Skin epidermis (tissue), 12 donors: ENCODE results near the gene CADPS2.
"Not testable (repeated sequence)": the region's sequence is repeated elsewhere in the genome, so short reads cannot be mapped to it uniquely, and the experiment has no call there.

Experiments
- H3K27ac ChIP-seq, 21 experiments: fragments of 200-600 bp; sonication (generic) in 11 of 21; one replicate each; pipeline ENCODE4 v1.5.0; 2020; ENCODE audit warnings: mild to moderate bottlenecking in 3 of 21, inconsistent platforms in 2 of 21, moderate library complexity in 2 of 21
- H3K4me3 ChIP-seq, 7 experiments: fragments of 200-600 bp; sonication (generic) in 2 of 7; one replicate each; pipeline ENCODE4 v1.5.0; 2020; ENCODE audit warnings: inconsistent platforms in 2 of 7, mild to moderate bottlenecking in 2 of 7, moderate library complexity in 1 of 7

The CADPS2 gene

DNA sequence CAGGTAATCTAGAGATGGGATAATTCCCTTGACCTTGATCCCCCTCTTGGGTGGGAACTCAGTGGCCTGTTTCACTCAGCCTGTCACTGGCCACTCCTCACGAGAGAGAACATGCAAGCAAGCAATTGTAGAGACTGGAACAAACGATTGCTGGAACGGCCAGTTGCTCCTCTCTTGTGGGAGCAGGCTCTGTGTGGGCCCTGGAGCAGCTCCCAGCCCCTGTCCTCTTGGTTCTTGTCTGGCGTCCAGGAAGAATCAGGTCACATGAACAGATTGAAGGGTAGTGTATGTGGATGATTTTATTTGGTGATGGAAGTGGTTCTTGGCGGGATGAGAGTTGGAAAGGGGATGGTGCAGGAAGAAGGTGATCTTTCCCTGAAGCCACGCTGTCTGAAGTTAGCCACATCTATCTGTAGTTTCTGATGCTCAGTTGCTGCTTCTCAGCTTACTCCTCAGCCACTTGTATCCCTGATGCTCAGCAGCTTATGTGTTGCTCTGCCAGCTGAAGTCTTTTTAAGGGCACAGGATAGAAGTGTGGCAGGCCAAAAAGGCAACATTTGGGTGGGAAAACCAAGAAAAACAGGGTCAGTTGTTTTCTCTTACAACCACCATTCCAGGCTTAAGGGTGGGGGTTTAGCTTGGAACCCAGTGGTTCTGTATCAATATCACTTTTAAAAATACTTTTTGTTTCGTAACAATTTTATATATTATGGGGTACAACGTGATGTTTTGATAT lies 203.3 kb downstream of the CADPS2 start:
- H3K4me3 ChIP-seq, result no peak overlapping the region
- no peak overlapping the region for H3K27ac ChIP-seq

GRCh38 chr7:122681186-122681585 lies 205.1 kb downstream of the CADPS2 start:
- H3K27ac ChIP-seq, H3K4me3 ChIP-seq: not testable (repeated sequence)

DNA sequence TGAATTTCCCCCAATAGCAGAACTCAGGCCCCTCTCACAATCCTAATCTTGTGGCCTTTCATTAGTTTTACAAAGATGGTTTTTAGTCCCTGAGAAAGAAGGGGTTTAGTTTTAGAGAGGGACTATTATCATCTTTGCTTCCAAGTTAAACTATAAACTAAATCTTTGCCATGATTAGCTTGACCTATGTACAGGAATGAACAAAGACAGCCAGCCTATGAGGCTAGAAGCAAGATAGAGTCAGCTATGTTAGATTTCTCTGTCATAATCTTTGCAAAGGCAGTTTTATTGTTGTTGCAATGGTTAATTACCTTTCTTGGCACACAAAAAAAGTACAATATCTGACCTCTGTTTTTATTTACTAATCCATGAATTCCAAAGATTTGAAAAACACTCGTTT lies 206.4 kb downstream of the CADPS2 start:
- H3K4me3 ChIP-seq, result no peak overlapping the region
- no peak overlapping the region for H3K27ac ChIP-seq

GRCh38 chr7:122679269-122679709 lies 207.0 kb downstream of the CADPS2 start:
- H3K4me3 ChIP-seq, H3K27ac ChIP-seq: not testable (repeated sequence)

- Histone ChIP-seq H3K4me3 (no peak overlapping the region), H3K27ac (no peak overlapping the region)
Observed at GRCh38 chr7:122677149-122677548, 209.1 kb downstream of the CADPS2 start.

- Histone ChIP-seq H3K27ac (no peak overlapping the region), H3K4me3 (no peak overlapping the region)
Observed at GRCh38 chr7:122676466-122676865, 209.8 kb downstream of the CADPS2 start.

GRCh38 chr7:122675621-122676020 lies 210.6 kb downstream of the CADPS2 start:
- no peak overlapping the region for H3K27ac ChIP-seq

DNA sequence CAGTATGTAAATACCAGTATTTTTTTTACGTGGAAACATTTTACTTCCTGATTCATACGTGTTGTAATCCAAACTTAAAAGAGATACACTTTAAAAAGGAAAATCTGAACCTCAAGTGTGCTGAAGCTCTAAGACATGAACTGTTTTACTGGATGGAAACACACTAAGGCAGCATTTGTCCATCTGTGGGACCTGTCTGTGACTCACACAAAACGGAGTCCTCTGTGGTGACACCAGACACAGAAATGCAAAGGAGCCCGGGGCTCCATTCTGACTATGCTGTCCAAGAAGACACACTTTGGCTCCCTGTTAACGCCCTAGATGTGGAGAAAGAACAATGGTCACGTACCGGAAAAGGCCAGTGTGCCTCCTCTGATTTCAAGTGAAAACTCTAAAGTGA lies 211.2 kb downstream of the CADPS2 start:
- H3K4me3 ChIP-seq, result no peak overlapping the region
- H3K27ac ChIP-seq, result peak overlapping the region in 1 of 21 experiments; percentile 36

More at GRCh38 chr7:122675621-122676020, 210.6 kb downstream of the CADPS2 start:
- no peak overlapping the region for H3K4me3 ChIP-seq

DNA sequence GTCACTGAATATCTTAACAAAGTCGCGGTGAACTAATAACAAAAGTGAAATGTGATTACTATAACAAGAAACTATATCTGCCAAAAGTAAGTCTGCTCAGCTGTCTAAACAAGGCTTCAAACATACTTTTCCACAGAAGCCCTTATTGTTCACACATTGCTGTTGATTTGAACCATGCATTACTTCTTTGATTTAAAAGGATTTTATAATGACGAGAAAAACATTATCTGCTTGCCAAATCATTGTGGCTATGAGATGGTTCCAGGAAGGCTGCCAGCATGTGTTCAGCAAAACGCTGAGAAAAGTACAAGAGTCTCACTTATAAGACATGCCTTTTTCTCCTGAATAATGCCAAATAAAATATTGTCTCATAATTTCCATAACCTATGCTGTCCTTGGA lies 211.8 kb downstream of the CADPS2 start:
- Histone ChIP-seq H3K4me3 (no peak overlapping the region), H3K27ac (peak overlapping the region in 5 of 21 experiments; percentile 41 to 55 (median 47))

GRCh38 chr7:122673951-122674350 lies 212.3 kb downstream of the CADPS2 start:
- H3K27ac ChIP-seq, result peak overlapping the region in 7 of 21 experiments; percentile 22 to 55 (median 44)

DNA sequence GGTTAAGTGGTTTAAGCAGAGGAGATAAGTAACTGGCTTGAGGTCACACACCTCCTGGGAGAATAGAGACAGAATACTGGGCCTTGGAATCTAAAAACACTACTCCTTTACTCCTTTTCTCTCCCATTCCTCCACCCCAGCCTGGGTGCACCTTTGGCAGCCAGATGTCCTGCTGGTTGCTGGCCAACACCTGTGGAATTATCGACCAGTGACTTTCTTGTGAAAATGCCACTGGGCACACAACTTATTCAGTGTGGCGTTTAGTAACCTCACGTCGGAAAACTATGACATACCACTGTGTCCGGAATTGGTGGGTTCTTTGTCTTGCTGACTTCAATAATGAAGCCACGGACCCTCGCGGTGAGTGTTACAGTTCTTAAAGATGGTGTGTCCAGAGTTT lies 213.7 kb downstream of the CADPS2 start:
- no peak overlapping the region for H3K4me3 ChIP-seq
- no peak overlapping the region for H3K27ac ChIP-seq

More at GRCh38 chr7:122673951-122674350, 212.3 kb downstream of the CADPS2 start:
- no peak overlapping the region for H3K4me3 ChIP-seq

DNA sequence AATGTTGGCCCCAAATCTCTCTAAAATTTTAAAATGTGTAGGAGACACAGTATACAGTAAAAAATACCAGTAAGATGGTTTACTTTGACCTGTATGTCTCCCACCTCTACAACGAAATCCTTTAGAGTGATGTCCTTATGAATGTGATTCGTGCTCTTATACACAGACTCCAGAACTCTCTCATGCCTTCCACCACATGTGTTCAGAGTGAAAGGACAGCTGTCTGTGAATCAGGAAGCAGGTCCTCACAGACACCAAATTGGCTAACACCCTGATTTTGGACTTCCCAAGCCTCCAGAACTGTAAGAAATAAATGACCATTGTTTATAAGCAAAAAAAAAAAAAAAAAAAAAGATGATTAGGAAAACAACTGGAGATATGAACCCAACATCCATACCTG lies 222.5 kb downstream of the CADPS2 start:
- no peak overlapping the region for H3K27ac ChIP-seq
- H3K4me3 ChIP-seq, result no peak overlapping the region

DNA sequence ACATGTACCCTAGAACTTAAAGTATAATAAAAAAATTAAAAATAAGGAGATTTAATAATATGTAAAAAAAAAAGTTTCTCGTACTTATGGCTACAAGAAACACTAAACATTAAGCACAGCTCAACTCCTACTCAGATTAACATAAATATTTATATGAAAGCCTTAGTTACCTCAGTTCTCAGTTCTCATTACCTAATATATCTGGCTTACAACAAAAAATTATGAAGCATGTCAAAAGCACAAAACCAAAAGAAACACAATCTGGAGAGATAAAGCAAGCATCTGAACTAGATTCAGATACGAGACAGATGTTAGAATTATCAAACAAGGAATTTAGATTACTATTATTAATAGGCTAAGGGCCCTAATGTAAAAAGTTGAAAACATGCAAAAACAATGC lies 227.4 kb downstream of the CADPS2 start:
- H3K4me3 ChIP-seq, result no peak overlapping the region
- H3K27ac ChIP-seq, result no peak overlapping the region

DNA sequence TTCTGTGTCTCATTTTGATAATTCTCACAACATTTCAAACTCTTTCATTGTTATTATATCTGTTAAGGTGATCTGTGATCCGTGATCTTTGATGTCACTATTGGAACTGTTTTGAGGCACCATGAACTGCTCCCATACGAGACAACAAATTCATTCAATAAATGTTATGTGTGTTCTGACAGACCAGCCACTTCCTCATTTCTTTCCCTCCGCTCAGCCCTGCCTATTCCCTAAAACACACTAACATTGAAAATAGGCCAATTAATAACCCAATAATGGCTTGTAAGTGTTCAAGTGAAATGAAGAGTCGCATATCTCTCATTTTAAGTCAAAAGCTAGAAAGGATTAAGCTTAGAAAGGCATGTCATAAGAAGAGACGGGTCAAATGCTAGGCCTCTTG lies 232.6 kb downstream of the CADPS2 start:
- Histone ChIP-seq H3K4me3 (no peak overlapping the region), H3K27ac (no peak overlapping the region)

- Histone ChIP-seq H3K27ac (no peak overlapping the region), H3K4me3 (no peak overlapping the region)
Observed at GRCh38 chr7:122652876-122653275, 233.4 kb downstream of the CADPS2 start.

DNA sequence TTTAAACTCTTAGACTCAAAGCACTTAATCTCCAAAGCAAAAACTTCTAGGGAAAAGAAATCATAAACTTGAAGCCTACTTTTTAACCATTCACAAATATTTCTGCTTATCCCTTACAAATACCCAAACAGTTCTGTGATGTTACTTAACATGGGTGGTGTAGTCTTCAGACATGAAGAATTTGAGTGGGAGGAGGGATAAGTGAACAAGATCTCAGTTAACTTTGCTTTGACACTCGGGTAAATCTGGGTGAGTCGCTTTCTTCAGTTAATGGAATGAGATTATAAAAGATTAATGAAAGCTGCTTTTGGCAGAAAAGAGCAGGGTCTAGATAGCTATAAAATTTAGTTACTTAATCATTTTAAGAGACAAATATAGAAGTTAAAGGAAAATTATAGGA lies 234.8 kb downstream of the CADPS2 start:
- Histone ChIP-seq H3K4me3 (no peak overlapping the region), H3K27ac (no peak overlapping the region)

DNA sequence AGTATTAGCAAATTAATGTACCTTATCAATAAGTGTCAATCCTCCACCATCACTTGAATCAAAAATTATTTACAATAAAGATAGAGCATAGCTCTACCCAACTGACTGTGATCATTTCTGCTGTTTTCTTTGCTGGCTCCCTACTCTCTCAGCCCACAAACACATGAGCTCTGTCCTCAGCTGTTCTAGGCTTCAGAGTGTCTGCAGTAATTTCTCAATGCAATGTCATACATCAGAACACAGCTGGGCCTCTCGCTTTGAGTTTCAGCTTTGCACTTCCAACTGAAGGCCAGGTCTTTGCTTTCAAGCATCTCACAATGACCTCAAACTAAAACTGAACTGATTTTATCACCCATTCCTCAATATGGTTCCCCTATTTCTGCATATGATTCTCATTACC lies 243.0 kb downstream of the CADPS2 start:
- no peak overlapping the region for H3K27ac ChIP-seq
- no peak overlapping the region for H3K4me3 ChIP-seq

DNA sequence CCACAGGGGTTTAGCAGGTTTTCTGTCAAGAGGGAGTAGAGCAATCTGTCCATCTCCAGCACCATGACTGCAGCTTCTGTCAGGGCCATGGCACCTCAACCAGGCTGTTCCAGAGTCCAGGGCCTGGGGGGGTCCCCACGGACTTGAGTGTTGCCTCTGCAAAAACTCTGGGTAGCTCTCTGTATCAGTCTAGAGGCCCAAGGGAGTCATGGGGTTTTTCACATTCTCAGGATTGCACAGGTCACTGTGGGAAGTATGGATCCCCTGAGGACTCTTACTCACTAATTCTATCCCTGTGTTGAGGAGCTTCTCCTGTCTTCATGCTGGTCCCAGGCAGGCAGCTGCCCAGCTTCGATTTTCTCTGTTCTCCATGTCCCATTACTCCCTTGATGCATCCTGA lies 247.8 kb downstream of the CADPS2 start:
- Histone ChIP-seq H3K4me3 (no peak overlapping the region), H3K27ac (no peak overlapping the region)

DNA sequence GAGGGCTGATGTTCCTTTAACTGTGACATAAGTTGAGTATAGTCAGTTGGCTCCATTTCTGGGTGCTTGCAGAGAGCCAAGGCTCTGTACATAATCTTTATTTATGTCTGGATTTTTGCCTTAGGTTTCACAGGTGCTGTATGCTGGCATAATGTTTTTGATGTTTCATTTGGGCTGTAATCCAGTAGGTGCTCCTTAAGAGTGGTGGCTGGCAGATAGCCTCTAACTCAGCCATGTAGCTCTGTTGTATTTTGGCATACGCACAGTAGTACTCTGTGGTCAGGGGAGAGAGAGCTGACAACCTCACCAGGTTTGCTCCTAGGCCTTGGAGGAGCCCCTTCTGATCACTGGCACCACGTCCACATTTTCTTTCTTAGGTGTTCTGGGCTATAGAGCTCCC lies 248.5 kb downstream of the CADPS2 start:
- H3K4me3 ChIP-seq, result no peak overlapping the region
- no peak overlapping the region for H3K27ac ChIP-seq

DNA sequence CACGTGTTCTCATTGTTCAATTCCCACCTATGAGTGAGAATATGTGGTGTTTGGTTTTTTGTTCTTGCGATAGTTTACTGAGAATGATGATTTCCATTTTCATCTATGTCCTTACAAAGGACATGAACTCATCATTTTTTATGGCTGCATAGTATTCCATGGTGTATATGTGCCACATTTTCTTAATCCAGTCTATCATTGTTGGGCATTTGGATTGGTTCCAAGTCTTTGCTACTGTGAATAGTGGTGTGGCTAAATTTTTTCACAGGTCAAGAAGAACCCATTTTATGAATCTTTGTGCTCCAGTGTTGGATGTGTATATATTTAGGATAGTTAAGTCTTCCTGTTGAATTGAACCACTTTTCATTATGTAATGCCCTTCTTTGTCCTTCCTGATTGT lies 250.8 kb downstream of the CADPS2 start:
- H3K27ac ChIP-seq, H3K4me3 ChIP-seq: not testable (repeated sequence)

GRCh38 chr7:122633472-122633871 lies 252.8 kb downstream of the CADPS2 start:
- H3K27ac ChIP-seq, result no peak overlapping the region
- H3K4me3 ChIP-seq, result no peak overlapping the region

DNA sequence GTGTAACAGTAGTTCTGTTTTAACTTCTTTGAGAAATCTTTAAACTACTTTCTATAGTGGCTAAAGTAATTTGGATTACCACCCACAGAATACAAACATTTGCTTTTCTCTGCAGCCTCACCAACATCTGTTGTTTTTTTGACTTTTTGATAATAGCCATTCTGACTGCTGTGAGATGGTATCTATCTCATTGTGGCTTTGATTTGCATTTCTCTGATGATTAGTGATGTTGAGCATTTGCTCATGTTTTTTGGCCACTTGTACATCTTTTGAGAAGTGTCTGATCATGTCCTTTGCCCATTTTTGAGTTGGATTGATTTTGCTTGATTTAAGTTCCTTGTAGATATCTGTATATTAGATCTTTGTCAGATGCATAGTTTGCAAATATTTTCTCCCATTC lies 254.0 kb downstream of the CADPS2 start:
- Histone ChIP-seq H3K27ac (no peak overlapping the region), H3K4me3 (no peak overlapping the region)
